Left forelimb (tissue), 1 donor: ENCODE measurements around the gene MACO1.

Experiments used
- DNase-seq: peaks from one replicate; pipeline ENCODE4 v3.0.0-alpha.2; 2018; ENCODE audit warnings: low spot score

The MACO1 gene

DNA sequence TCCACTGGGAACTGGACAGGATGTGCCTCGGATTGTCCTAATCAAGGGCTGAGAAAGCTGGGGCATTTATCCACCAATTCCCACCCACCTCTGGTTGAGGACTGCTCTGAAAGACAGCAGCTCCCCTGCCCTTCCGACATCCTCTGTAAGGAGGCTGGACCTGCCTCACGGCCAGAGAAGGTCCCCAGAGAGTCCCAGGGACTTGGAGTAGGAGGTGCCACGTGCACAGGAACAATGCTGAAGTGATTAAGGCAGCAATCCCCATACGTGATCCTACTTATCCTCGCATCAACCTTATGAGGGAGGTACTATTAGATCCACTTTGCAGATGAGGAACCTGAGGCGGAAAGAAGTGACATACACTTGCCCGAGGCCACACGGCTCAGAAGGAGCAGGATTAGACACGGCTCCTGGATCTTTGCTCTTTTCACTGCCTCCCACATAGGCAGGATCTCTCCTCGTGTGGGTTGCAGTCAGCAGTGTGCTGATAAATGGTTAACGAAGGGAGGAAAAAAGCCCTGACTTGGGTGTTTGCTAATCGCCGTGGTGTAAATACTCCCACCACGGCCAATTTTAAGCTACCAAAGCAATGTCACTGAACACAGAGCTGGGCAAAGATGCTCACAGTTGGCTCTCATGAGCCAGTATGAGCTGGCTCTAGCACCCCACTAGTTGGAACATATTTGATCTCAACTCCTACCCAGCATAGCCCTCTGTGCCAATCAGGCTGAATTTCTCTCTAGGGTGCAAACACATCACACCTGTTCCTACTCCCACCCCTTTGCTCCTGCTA is 94.1 kb downstream of the MACO1 start:
- DNase-seq = no peak

DNA sequence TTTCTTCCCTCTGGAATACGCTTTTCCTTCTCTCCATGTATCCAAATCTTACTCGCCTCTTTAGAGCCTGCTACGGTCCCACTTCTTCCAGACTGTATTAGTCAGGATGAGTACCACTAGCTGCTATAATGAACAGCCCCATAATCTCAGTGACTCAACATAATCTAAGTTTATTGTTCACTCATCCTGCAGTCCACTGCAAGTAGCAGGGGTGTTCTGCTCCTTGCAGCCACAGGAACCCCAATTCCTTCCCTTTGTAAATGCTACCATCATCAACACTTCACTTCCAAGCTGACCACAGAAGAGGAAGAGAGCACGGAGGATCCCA is 94.6 kb downstream of the MACO1 start:
- DNase-seq = no peak

DNA sequence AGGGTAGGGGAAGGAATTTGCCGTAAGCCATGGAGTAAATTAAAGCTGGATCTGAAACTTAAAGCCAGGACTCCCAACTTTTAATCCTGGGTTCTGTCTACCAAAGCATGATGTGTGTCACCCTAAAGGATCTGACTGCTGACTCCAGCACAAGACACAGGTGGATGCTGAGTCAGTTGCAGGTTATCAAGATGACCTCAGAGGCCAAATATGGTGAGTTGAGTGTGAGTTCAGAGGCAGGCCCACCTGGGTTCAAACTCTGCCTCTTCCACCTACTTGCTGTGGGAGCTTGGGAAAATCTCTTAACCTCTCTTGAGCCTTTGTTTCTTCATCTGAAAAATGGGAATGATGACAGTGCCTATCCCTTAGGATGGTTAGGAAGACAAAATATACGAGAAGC is 96.1 kb downstream of the MACO1 start:
- DNase-seq = no peak

DNA sequence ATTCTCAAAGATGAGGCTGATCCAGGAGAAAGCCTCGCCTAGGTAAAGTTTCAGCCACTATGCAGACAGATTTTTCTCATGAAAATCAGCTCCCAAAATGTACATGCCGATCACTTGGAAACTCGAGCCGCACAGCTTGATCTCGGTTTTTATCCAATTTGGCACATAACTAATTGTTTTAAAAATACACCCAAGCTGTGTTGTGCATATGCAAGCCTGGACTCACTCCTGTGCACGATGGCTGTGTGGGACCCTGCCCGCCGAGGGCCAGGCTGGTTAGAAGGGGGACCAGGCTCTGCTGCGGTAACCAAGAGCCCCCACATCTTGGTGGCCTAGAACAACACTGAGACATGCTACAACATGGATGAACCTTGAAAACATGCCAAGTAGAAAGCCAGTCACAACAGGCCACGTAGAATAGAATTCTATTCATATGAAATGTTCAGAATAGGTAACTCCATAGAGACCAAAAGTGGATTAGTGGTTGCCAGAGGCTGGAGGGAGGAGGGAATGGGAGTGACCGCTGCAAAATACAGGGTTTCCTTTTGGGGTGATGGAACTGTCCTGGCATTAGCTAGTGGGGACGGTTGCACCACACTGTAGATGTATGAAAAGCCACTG is 96.6 kb downstream of the MACO1 start:
- DNase-seq = no peak

DNA sequence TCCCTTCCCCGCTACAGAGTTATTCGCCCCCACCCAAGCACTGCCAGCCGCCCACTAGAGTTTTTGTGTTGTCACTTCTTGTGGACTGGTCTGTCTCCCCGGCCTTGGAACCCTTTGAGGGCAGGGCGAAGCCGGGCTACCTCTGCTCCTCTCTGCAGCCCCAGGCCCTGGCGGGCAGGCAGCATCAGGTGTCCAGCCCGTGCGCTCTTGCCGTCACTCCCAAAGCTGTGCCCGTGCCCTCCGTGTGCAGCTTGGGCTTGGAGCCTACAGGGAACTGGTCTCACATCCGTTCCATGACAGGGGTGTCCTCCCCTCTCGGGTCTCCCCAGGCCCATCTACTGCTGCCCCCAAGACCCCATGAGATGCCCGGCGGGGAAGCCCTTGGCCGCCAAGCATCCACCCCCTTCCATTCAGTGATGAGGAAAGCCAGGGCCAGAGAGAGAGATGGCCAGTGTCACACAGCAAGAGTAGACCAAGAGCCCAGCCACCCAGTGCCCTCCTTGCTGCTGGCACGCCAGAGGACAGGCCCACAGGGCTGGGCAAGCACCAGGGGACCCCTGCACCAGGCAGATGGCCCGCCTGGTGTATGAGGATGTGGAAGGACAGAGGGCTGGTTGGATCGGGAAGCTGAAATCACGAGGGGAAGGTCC is 97.4 kb downstream of the MACO1 start:
- no peak for DNase-seq

DNA sequence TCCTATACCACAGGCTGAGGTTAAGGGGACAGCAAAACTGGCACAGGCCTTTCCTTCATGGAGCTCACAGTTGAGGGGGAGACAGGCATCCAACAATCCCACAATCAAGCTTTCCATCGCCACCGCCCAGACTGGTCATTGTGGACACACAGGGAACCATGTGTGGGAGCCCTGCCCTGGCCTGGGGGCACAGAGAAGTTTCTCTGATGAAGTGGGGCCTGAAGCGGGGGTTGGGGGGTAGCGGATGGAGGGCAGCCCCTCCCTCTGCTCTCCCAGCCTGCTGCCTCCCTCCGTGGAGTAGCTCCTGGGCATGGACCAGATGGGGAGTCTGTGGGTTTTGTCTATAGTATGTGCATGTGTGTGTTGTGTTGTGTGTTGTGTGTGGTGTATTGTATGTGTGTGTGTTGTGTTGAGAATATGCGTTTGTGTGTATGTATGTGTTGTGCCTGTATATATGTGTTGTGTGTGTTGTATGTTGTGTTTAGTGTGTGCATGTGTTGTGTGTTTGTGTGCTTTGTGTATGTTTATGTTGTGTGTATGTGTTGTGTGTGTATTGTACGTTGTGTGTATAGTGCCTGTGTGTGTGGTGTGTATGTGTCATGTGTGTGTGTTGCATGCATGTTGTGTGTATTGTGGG is 98.3 kb downstream of the MACO1 start:
- no peak for DNase-seq

DNA sequence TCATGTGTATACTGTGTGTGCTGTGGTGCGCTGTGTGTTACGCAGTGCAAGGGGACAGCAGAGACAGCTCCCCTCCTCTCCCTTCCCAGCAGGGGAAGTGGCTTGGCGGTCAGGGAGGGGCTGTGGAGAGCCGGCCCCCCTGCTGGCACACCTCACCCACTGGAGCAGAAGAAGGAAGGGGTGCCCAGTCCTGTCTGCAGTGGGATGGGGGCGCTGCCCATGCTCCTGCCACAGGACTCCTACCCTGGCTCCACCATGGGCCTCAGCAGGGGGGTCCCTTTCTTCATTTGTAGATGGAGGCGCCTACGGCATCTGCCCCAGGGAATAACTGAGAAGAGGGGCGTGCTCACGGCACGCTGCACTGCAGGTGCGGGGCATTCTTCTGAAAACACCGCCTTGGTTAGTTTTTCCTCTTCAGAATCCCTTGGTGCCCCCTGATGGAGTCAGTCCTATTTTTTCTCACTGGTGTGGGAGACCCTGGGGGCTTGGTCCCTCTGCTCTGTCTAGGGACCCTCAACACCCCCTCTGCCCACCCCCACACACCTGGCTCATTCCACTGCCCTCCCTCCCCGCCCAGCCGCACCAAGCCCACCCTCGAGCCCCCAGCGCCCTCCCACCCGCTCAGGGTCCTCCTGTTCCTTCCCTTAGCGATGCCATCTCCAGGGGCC is 99.0 kb downstream of the MACO1 start:
- no peak for DNase-seq

DNA sequence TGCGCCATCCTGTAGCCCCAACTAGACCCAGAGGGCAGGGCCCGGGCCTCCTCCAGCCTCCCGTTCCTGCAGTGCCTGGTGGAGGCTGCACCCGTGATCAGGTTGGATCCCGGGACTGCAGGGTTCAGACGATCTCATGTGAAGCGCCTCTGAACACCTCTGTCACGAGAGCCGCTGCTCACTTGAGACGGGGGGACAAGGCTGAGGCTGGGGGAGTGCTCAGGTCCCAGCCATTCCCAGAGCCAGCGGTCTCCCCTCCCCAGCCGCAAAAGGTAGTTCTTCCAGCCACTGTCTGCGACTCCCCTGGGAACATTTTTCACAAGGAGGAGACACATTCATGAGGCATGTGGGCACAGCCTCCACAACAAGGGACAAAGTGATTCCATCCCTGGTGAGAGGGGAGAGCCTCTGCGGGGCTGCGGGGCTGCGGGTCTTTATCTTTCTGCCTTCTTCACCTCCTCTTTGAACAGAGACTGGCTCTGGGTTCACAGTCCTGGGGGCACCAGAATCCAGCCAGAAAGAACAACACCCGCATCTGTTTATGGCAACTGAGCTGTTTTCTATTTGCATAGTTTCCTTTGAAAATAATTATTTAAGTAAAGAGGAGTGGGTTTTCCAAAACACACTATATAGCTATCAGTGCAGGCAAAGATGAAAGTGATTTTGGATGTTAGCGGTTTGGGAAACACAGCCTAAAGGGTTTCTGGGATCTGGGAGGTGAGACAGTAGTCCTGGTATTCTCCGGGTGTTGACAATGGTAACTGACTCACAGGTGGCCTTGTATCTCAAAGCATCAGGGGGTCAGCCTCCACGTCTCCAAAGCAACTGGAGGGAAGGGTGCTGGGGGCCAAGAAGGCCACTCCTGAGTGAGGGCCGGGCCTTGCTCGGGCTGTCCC is 99.7 kb downstream of the MACO1 start:
- DNase-seq = no peak

DNA sequence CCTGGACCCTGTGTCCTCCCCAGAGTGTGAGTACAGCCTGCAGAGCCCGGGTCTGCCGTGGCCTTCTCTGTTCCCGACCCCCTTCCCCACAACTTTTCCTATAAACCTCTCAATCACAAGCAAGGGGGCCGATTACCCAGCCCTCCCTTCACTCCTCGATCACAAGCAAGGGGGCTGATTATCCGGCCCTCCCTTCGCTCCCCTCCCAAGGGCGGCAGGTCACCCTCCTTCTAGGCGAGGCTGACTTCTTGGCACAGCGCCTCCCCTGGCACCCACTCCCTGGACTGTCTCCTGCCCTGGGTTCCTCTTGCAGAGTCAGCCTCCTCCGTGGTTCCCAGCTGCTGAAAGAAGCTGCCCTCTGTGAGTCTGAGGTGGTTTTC is 100.4 kb downstream of the MACO1 start:
- DNase-seq = no peak

DNA sequence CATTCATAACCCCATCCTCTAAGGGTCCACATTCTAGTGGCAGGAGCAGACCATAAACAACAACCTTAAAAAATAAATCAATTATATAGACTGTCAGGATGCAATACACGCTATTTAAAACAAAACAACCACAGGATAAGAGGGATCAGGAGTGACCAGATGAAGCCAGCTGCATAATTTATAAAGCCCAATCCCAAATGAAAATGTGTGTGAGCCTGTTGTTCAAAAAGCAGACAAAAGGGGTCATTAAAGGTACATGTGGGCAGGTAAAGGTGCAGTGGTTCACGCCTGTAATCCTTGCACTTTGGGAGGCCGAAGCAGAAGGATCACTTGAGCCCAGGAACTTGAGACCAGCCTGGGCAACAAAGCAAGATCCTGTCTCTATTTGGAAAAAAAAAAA is 102.3 kb downstream of the MACO1 start:
- no peak for DNase-seq

DNA sequence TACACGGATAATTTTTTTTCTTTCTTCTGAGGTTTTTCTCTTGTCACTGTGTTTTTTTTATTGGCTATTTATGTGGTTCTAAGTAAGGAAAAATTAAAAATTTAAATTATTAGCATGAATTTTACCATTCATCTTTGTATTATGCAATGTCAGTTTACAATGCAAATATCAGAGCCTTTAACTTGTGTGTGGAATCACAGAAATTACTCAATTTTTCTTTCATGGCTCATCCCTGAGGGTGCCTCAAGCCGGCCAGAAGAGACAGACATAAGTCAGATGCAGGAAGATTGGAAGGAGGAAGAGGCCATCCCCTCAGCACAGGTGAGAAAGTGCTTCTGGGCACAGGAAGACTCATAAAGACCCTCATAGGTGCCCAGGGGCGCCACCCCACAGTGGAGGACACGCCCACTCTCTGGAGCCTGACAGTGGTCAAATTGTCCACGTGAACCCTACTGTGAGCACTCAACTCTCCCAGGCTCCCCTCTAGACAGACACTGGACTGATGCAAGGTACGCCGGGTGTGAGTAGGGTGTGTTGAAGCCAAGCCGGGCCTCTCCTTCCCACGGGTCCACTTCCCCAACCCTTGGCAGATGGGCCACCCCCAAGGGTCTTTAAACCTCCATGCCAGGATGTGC is 103.2 kb downstream of the MACO1 start:
- DNase-seq = no peak

DNA sequence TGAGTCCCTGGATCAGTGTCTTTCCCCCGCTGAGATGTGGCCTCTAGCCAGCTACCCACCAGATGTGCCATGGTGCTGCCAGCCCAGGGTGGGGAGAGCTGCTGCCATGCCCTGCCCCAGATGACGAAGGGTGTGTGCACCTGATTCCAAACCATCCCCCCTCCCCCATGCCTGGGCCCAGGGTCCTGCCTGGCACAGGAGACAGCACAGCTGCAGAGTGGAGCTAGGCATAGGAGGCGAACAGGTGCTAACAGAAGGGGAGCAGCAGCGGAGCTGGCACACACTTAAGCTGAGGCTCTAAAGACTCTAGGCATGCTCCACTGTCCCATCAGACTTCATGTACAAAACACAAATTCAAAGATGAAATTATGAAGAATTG is 103.7 kb downstream of the MACO1 start:
- no peak for DNase-seq

DNA sequence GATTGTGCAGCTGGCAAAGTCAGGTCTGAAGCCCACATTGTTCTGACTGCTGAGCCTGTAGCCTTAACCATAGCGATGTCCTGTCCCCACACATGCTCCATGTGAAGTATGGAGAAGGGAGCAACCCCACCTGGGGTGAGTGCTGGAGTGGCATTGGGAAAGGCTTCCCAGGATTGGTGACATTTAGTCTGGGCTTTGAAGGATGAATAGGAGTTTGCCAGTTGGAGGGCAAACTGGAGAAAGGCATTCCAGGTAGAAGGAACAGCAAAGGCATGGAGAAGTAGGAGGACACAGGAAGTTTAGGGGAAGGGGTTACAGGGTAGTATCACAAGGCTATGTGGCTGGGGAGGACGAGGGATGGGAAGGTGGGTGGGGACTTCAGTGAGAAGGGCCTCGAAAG is 105.4 kb downstream of the MACO1 start:
- no peak for DNase-seq

DNA sequence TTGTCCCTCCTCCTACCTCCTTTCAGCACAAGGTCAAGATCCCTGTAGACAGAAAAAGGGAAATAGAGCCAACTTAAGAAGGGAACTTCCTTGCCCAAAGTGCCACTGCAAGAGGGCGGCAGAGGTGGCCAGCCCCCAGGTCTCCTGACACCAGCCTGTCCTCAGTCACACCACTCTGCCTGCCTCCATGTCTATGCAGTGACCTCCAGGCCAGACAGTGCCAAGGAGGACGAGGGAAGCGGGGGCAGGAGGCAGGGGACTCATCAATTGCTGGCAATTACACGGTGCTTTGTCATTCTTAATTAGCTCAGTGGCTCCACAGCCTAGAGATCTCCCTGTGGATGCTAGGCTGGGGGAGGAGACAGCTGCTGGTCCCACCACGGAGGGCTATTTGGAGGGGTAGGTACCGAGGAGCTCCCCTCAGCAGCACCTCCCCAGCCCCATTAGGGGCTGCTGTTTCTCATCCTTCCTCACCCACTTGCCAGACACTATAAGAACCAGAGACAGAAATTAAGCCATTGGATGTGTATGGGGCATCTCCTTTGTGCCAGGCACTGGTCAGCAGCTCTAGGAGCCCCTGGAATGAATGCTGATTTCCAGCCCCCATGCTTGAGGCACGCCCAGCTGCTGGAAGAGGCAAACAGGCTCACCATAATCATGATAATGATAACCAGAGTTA is 106.6 kb downstream of the MACO1 start:
- DNase-seq = no peak

DNA sequence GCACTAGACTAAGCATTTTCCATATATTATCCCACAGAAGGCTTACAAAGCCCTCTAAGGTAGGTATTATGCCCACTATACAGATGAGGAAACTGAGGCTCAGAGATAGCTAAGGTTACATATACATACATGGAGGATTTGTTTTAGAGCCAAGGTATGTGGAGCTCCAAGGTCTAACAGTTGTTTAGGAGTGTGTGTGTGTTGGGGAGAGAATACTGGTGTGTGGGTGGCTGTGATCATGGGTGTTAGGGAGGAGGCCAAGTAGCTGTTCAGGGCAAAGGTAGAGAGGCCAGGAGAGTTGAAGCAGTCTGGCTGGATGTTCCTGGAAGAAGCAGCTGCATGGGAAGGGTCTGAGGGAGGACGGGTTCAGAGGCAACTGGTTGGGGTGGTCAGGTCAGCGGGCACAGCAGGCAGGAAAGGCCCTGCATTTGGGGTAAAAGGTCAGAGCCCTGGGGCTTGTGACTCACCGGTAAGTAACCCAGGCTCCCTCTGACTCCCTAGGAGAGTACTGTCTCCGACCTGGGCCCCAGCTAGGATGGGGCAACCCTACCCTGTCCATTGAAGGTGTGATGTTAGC is 107.6 kb downstream of the MACO1 start:
- no peak for DNase-seq

DNA sequence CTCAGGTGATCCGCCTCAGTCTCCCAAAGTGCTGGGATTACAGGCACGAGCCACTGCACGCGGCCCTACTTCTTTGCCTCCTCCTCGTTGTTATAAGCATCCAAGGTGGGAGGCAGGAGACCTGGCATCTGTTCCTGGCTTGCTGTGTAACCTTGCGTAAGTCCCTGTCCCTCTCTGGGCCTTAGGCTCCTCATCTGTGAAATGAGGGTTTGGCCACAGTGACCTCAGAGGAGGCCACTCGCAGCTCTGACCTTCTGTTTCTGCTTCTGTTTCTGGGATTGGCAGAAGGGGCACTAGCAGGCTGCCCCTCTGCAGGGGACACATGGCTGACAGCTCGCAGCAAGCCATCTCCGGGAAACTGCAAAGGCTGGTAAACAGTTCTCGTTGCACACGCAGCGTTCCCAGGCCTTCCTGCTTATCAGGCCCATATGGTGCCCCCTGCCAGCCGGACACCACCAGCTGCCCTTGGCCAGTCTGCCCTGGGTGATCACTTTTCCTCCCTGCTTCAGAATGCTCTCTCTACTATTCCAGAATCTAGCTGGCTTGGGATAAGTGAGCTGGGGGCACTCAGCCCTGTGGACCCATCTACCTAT is 110.1 kb downstream of the MACO1 start:
- no peak for DNase-seq

DNA sequence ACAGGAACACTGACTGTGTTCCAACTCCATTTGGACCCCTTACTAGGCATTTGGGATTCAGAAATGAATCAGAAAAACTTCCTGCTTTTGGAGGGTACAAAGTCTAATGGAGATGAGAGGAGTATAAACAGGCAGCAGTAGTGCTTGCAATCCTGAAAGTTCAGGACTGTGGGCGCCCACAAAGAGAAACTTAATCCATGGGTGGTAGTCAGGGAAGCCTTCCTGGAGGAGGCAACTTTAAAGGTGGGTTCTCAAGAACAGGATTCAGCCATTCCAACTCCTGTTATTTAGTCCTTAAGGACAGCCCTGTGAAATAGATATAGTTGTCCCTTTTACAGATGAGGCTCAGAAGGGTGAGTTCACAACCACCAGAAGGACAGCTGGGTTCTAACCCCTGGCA is 110.7 kb downstream of the MACO1 start:
- no peak for DNase-seq

DNA sequence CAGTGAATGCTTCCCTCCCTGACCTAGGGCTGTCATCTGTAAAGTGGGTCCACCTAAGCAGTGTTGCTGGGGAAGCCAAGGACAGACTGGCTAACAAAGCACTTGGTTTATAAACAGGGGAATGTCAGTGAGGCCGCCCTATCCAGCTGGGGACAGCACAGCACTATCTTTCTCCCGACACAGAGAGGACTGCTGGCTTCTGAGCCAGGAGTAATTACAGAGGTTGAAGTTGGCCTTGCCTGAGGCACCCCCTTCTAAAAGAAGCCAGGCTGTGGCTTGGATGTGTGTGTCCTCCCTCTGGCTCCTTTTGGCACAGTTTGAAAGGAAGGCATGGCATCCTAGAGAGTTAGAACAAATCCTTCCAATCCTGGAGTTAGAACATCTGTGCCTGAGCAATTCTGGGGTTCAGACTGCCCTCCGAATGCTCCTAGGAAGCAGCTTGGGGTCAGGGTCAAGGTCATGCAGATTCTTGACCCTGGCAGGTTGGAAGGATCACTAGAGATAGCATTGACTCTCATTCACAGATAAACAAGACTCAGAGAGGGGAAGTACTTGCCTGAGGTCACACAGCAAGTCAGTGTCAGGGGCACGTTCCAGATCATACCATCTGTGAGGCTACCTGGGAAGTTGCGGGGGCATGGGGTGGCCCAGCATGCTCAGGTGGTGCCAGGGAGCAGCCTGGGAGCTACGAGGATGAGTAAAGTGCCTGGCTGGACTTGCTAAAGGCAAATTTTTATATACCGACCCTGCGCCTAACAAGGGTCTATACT is 111.4 kb downstream of the MACO1 start:
- DNase-seq = no peak

DNA sequence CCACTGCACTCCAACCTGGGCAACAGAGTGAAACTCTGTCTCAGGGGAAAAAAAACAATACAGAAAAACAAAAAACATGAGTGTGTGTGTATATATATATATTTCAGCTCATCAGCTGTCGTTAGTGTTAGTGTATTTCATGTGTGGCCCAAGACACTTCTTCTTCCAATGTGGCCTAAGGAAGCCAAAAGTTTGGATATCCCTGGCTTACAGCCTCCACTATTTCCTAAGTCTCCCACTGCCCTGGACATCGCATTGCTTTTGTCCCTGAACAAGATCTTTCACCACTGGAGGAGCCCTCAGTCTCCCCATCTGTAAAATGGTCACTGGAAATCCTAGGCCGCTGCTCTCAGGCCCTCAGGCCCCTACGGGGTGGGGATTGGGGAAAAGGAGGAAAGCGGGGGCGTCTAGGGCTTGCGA is 112.3 kb downstream of the MACO1 start:
- DNase-seq = no peak
